T-helper 2 cell treated with Interferon-gamma antibody and Interleukin-4, amounts not matched to agents 100 ng/mL and 5 ng/mL, for 36 hours (primary cell): ENCODE results near the gene TMEM221. TPM values are rescaled to one million over a fixed set of nuclear protein-coding genes. Genes with fewer than 3 reads are reported as not detected.

Experiments used
- intact Hi-C: fragments of 100-400 bp; cut with micrococcal nuclease; formaldehyde crosslinking; loops from one replicate; pipeline ENCODE4 v1.15.1; 2023
- total RNA-seq: library from RNA; stranded (reverse); gene quantifications from 2 replicates; pipeline ENCODE4 v1.2.3, GENCODE V29; 2022

TMEM221 gene
- total RNA-seq, 1 donor from 2014 or later = not detected

DNA sequence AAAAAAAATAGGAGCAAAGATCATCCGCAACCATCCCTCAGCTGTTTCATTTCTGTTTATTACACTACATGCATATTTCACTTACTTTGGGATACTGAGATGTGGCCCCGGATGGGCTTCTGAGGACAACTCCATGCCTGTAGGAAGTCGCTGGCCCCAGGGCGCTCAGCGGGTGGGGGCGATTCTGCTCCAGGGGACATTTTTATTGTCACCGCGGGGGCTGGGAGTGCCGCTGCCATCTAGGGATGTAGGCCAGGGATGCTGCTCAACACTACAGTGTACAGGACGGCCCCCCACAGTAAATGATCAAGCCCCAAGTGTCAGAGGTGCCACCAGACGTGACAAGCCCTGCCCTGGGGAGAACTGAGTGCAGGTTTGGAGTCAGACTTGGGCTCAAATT, 36.7 kb downstream of the TMEM221 start:
- intact Hi-C loops = no loop called here

GRCh38 chr19:17409990-17410389, 38.5 kb downstream of the TMEM221 start:
- intact Hi-C loops = loop anchor here (5.0 kb wide), 2 partner anchors 73 to 118 kb away; partner anchors contain the start of gene GTPBP3

DNA sequence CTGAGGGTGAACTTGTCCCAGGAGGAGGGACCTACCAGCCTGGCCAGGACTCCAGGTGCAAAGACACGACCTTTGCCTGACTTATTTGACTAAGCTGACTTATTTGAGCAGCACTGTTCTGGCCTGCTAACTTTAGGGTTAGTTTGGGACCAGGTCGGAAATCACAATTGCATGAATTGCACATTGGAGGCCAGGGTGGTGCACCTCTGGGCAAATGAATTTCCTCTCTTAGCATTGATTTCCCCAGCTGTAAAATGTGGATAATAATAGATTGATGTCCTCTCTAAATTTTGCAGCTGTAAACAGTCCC, 41.6 kb downstream of the TMEM221 start:
- intact Hi-C loops = loop anchor here (5.0 kb wide), 2 partner anchors 70 to 115 kb away; partner anchors contain the start of gene GTPBP3

GRCh38 chr19:17406046-17406886, 42.2 kb downstream of the TMEM221 start:
- intact Hi-C loops = loop anchor here (5.0 kb wide), 2 partner anchors 69 to 114 kb away; partner anchors contain the start of gene GTPBP3

- intact Hi-C loops = loop anchor here (1.0 to 5.0 kb wide), 4 partner anchors 14 to 113 kb away; partner anchors contain the start of gene GTPBP3
Observed at GRCh38 chr19:17405250-17406045, 43.0 kb downstream of the TMEM221 start, which contains the start of gene BST2. BST2 (minus strand) TSS chr19:17405630; CDS start chr19:17405575, 55 bp downstream.

DNA sequence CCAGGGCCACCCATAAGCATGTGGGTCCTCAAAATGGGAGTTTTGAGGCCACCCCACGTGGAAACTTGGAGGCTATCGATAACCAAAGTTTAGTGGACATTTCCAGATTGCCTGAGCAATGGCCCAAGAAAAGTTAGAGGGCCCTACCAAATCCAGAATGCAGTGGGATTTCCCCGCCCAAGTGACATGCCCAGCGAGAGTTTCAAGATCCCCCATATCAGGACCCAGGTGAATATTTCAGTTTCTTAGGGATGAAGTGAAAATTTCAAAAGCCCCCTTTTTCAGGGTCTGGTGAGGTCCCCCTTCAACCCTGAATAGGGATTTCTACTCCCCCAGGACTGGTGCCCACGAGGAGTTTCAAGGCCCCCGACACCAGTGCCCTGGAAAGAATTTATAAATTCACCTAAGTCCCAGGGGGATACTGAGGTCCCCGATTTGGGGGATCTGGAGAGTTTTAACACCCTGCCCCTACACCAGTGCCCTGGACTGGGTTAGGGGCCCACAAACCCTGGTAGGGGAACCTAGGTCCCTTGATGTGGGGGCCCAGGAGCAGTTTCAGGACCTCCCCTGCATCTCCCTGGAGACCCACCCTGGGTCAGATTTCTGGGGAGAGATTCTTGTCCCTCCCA, 43.7 kb downstream of the TMEM221 start:
- intact Hi-C loops = loop anchor here (1.0 to 5.0 kb wide), 4 partner anchors 14 to 112 kb away; partner anchors contain the start of gene GTPBP3

DNA sequence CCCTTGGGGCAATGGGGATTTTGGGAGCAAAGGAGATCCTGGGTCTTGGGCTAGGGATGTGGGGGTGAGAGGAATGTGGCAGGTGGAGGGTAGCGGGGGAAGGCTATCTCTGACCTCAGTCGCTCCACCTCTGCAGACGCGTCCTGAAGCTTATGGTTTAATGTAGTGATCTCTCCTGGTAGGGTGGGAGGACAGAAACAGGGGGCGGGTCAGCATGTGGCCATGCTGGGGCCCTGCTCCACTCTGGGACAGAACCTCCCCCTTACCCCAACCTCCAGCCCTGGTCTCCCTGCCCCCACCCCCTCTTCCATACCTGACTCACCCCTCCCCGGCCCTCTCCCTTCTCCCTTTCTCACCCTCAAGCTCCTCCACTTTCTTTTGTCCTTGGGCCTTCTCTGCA, 44.5 kb downstream of the TMEM221 start:
- intact Hi-C loops = loop anchor here (2.0 kb wide), 1 partner anchor 13 kb away; no protein-coding TSS in a partner anchor

- intact Hi-C loops = loop anchor here (1.0 kb wide), 1 partner anchor 67 kb away; the partner anchor contains the start of gene SLC27A1
Observed at GRCh38 chr19:17402982-17403855, 45.2 kb downstream of the TMEM221 start.

- intact Hi-C loops = no loop called here
Observed at GRCh38 chr19:17401628-17402027, 46.8 kb downstream of the TMEM221 start.

- intact Hi-C loops = loop anchor here (10.0 kb wide), 1 partner anchor 134 kb away; the partner anchor contains the start of genes BABAM1 and USHBP1
Observed at GRCh38 chr19:17398902-17399527, 49.5 kb downstream of the TMEM221 start.

DNA sequence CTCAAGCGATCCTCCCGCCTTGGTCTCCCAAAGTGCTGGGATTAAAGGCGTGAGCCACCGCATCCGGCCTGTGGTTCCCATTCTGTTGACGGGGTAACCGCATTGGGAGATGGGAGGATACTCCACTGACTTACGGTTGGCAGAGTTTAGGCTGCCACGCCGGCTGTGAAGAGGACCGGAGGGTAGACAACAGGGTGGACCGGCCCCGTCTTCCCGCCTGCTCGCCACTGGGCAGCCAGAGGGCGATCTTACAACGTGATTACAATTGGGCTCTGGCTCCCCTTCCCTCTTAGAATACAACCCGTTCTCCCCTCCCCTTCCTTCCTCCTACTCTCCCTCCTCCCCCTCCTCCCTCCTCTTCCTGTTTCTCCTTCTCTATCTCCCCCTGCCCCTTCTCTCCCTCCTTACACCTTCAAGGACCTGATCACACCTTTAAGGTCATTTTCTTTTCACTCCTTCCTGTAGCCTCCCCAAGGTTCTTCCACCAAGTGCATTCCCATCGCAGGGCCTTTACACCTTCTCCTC, 53.5 kb downstream of the TMEM221 start:
- intact Hi-C loops = loop anchor here (5.0 to 10.0 kb wide), 2 partner anchors 58 to 130 kb away; partner anchors contain the start of genes BABAM1, GTPBP3 and USHBP1

DNA sequence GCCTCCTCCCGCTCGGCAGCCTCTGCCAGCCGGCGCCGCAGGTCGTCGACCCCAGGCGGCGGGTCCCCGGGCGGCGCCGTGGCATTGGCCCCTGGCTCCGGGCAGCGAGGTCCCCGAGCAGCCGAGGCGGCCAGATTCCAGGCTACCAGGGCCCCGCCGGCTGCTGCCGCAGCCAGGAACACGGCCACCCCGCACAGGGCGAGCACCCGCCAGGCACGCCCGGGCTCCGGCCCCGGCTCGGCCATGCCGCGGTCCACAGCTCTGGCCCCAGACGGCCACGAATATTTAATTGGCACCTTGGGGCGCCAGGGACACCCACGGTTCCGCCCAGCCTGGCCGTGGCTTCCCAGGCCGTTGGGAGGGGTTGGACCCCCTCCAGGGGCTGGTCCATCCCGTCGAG, 54.6 kb downstream of the TMEM221 start, which contains the start of gene CCDC194:
Gene CCDC194 (minus strand): TSS at position 283 of the 400 bp plus-strand sequence. CDS start 38 bp downstream, at position 245.
- intact Hi-C loops = loop anchor here (5.0 to 10.0 kb wide), 2 partner anchors 57 to 129 kb away; partner anchors contain the start of genes BABAM1, GTPBP3 and USHBP1

GRCh38 chr19:17393002-17393401, 55.5 kb downstream of the TMEM221 start:
- intact Hi-C loops = loop anchor here (5.0 to 10.0 kb wide), 2 partner anchors 56 to 128 kb away; partner anchors contain the start of genes BABAM1, GTPBP3 and USHBP1

DNA sequence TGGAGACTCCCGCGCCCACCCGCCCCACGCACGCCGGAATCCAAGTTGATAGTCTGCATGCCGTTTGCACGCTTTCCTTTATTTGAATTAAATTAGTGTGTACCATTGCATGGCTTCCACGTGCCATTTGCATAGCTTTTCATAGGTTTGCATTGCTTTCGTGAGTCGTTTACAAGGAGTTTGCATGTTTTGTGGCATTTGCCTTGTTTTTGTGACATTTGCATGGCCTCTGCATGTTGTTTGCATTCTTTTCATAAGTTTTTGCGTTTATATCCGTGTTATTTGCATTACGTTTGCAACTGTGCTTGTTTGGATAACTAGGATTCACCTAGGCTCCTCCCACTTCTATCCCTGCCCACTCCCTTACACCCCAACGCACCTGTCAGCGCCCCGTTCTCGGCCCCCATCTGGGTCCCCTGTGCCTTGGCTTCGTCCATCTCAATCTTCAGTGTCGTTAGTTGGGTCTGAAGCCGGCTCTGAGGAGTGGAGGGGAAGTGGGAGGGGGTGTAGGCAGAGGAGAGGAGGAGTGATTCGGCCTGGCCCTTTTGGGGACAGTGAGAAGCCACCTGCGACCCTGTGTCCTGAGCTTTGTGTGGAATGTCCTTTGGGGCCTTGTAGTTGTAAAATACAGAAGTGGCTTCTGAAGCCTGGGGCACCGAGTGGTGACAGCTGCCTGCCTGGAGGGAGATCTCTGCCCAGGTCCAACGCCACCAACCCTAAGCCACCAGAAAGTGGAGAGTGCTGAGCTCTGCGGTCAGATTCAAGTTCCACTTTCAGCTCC, 56.9 kb downstream of the TMEM221 start:
- intact Hi-C loops = loop anchor here (2.0 to 10.0 kb wide), 3 partner anchors 13 to 127 kb away; partner anchors contain the start of genes BABAM1, BST2, GTPBP3 and USHBP1

- intact Hi-C loops = loop anchor here (2.0 to 10.0 kb wide), 3 partner anchors 14 to 126 kb away; partner anchors contain the start of genes BABAM1, BST2, GTPBP3 and USHBP1
Observed at GRCh38 chr19:17390665-17391370, 57.6 kb downstream of the TMEM221 start.

GRCh38 chr19:17389957-17390664, 58.4 kb downstream of the TMEM221 start:
- intact Hi-C loops = loop anchor here (2.0 to 10.0 kb wide), 3 partner anchors 15 to 125 kb away; partner anchors contain the start of genes BABAM1, BST2, GTPBP3 and USHBP1
